Smooth muscle cell (in vitro differentiated cells): ENCODE data around the gene CDH13. TPM values are rescaled to one million over a fixed set of nuclear protein-coding genes. Genes with fewer than 3 reads are reported as not detected.

Experiments used
- DNase-seq: peaks from one replicate; lab custom pipeline; 2025; ENCODE audit not compliant: unreplicated experiment; lab: John Stamatoyannopoulos, UW
- H2AFZ ChIP-seq: fragments of 200-600 bp; sonication (generic); 2 replicates; pipeline ENCODE4 v1.6.0; 2016; ENCODE audit warnings: antibody characterized with exemption, low read depth, mild to moderate bottlenecking
- H3F3A ChIP-seq: fragments of 200-600 bp; sonication (generic); 2 replicates; pipeline ENCODE4 v1.6.0; 2017; ENCODE audit warnings: antibody characterized with exemption, low read depth
- H3K27ac ChIP-seq: fragments of 200-600 bp; sonication (generic); 2 replicates; pipeline ENCODE4 v1.5.1; 2016; ENCODE audit warnings: low read depth, mild to moderate bottlenecking
- H3K27me3 ChIP-seq: fragments of 200-600 bp; sonication (generic); 2 replicates; pipeline ENCODE4 v1.6.1; 2016; ENCODE audit warnings: low read depth, mild to moderate bottlenecking
- H3K36me3 ChIP-seq: fragments of 200-600 bp; sonication (generic); 2 replicates; pipeline ENCODE4 v1.5.1; 2016; ENCODE audit warnings: low read depth
- H3K4me1 ChIP-seq: fragments of 200-600 bp; sonication (generic); 2 replicates; pipeline ENCODE4 v1.5.1; 2016; ENCODE audit warnings: low read depth
- H3K4me2 ChIP-seq: fragments of 200-600 bp; sonication (generic); 2 replicates; pipeline ENCODE4 v1.6.0; 2016; ENCODE audit warnings: mild to moderate bottlenecking
- H3K4me3 ChIP-seq: fragments of 200-600 bp; sonication (generic); 2 replicates; pipeline ENCODE4 v1.5.1; 2016; ENCODE audit warnings: mild to moderate bottlenecking
- H3K79me2 ChIP-seq: fragments of 200-600 bp; sonication (generic); 2 replicates; pipeline ENCODE4 v1.6.0; 2016; ENCODE audit warnings: low read depth, mild to moderate bottlenecking
- H3K9ac ChIP-seq: fragments of 200-600 bp; sonication (generic); 2 replicates; pipeline ENCODE4 v1.6.0; 2016; ENCODE audit warnings: low read depth
- H3K9me3 ChIP-seq: fragments of 200-600 bp; sonication (generic); replicated peaks from 2 replicates; pipeline ENCODE4 v1.5.1; 2016; ENCODE audit warnings: low read depth
- H4K20me1 ChIP-seq: fragments of 200-600 bp; sonication (generic); 2 replicates; pipeline ENCODE4 v1.6.0; 2016; ENCODE audit warnings: low read depth
- CTCF ChIP-seq: fragments of 200-600 bp; sonication (generic); IDR thresholded peaks from 2 replicates; pipeline ENCODE4 v1.5.1; 2017; ENCODE audit warnings: borderline replicate concordance, mild to moderate bottlenecking, antibody characterized with exemption; ENCODE audit not compliant: insufficient read depth, poor library complexity, severe bottlenecking
- WGBS: methylation state at CpG from one replicate; pipeline ENCODE4 v1.1.7; 2016; ENCODE audit warnings: low lambda C conversion rate; 5-methylcytosine and 5-hydroxymethylcytosine counted together
- polyA plus RNA-seq: library from polyadenylated mRNA; unstranded; fragments of >200 nt; fragmentation: Nextera tagmentation; extraction: Ambion mirVana; gene quantifications from 2 replicates; pipeline ENCODE4 v1.2.1, GENCODE V29; 2016
- total RNA-seq: library from RNA; depleted of rRNA; stranded (reverse); fragments of >200 nt; gene quantifications from 2 replicates; pipeline ENCODE4 v1.2.3, GENCODE V29; 2014

The CDH13 gene
- total and polyA plus RNA-seq, 2 experiments from 2014 or later = 12.1 to 32.2 TPM

- Histone ChIP-seq H3K36me3 (no peaks in the 10 kb centered on the region), H3K9me3 (no peaks in the 10 kb centered on the region), H3K9ac (no peak overlapping the region), H3K27me3 (no peaks in the 10 kb centered on the region), H3K4me3 (no peak overlapping the region), H3F3A (no peaks in the 10 kb centered on the region), H2AFZ (no peak overlapping the region), H3K27ac (no peak overlapping the region), H3K79me2 (no peaks in the 10 kb centered on the region), H3K4me2 (no peak overlapping the region), H4K20me1 (no peaks in the 10 kb centered on the region), H3K4me1 (no peaks in the 10 kb centered on the region)
- WGBS = 96% methylated on average over 4 of the region's 4 CpGs
- no peak for TF ChIP-seq CTCF
- no peak for DNase-seq
Observed at GRCh38 chr16:82753821-82754220, 127.1 kb downstream of the CDH13 start.

GRCh38 chr16:82754716-82755513 lies 128.1 kb downstream of the CDH13 start:
- no peak overlapping the region for H3K4me3 ChIP-seq
- no peaks in the 10 kb centered on the region for H3K27me3 ChIP-seq
- 91% methylated on average over 3 of the region's 3 CpGs for WGBS
- no peak for DNase-seq
- H3K9ac ChIP-seq = no peak overlapping the region
- no peak overlapping the region for H2AFZ ChIP-seq
- H3K79me2 ChIP-seq = no peaks in the 10 kb centered on the region
- H3K36me3 ChIP-seq = no peaks in the 10 kb centered on the region
- no peak overlapping the region for H3K27ac ChIP-seq
- H4K20me1 ChIP-seq = no peaks in the 10 kb centered on the region
- TF ChIP-seq CTCF = no peak
- H3K4me1 ChIP-seq = no peaks in the 10 kb centered on the region
- no peaks in the 10 kb centered on the region for H3F3A ChIP-seq
- H3K9me3 ChIP-seq = no peaks in the 10 kb centered on the region
- no peak overlapping the region for H3K4me2 ChIP-seq

GRCh38 chr16:82755570-82756282 lies 129.0 kb downstream of the CDH13 start:
- H3K27ac ChIP-seq = no peak overlapping the region
- WGBS = 83% methylated on average over 4 of the region's 4 CpGs
- no peak overlapping the region for H3K9ac ChIP-seq

More at GRCh38 chr16:82755570-82756282, 129.0 kb downstream of the CDH13 start:
- H3K4me3 ChIP-seq = no peak overlapping the region
- no peaks in the 10 kb centered on the region for H3K79me2 ChIP-seq
- H4K20me1 ChIP-seq = no peaks in the 10 kb centered on the region
- H2AFZ ChIP-seq = no peak overlapping the region
- DNase-seq = no peak
- no peaks in the 10 kb centered on the region for H3K36me3 ChIP-seq
- H3K4me2 ChIP-seq = no peak overlapping the region
- peak; percentile 9 for TF ChIP-seq CTCF
- H3K27me3 ChIP-seq = no peaks in the 10 kb centered on the region
- no peaks in the 10 kb centered on the region for H3K4me1 ChIP-seq
- H3F3A ChIP-seq = no peaks in the 10 kb centered on the region
- H3K9me3 ChIP-seq = no peaks in the 10 kb centered on the region
